Skeletal muscle satellite cell (primary cell): ENCODE measurements around the gene METTL25B.

ENCODE experiments used
- H3K27me3 ChIP-seq: 2 replicates; pipeline ENCODE4 v1.7.0; 2013; ENCODE audit warnings: low read length; ENCODE audit not compliant: control insufficient read depth, insufficient read depth
- H3K36me3 ChIP-seq: 2 replicates; pipeline ENCODE4 v1.7.0; 2013; ENCODE audit warnings: mild to moderate bottlenecking, control low read depth, low read length; ENCODE audit not compliant: insufficient read depth
- H3K4me1 ChIP-seq: 2 replicates; pipeline ENCODE4 v1.7.0; 2013; ENCODE audit warnings: low read length; ENCODE audit not compliant: control insufficient read depth, insufficient read depth
- H3K4me2 ChIP-seq: 2 replicates; pipeline ENCODE4 v1.7.0; 2013; ENCODE audit warnings: mild to moderate bottlenecking, low read length
- H3K4me3 ChIP-seq: 2 replicates; pipeline ENCODE4 v1.7.0; 2013; ENCODE audit warnings: low read length
- H3K9ac ChIP-seq: 2 replicates; pipeline ENCODE4 v1.7.0; 2013; ENCODE audit warnings: mild to moderate bottlenecking, low read depth, low read length, moderate library complexity
- H3K9me3 ChIP-seq: replicated peaks from 2 replicates; pipeline ENCODE4 v1.7.0; 2013; ENCODE audit warnings: mild to moderate bottlenecking, control low read depth, low read length

Gene METTL25B

GRCh38 chr1:156692441-156692924, 35.8 kb upstream of the METTL25B start:
- peaks cover 14% of the 10 kb centered on the region for H3K27me3 ChIP-seq
- H3K9me3 ChIP-seq, result no peaks in the 10 kb centered on the region
- no peak overlapping the region for H3K4me2 ChIP-seq
- H3K4me1 ChIP-seq, result peaks cover 27% of the 10 kb centered on the region
- no peak overlapping the region for H3K9ac ChIP-seq
- no peak overlapping the region for H3K4me3 ChIP-seq
- H3K36me3 ChIP-seq, result no peaks in the 10 kb centered on the region

GRCh38 chr1:156692925-156693847, 35.1 kb upstream of the METTL25B start:
- H3K4me2 ChIP-seq, result no peak overlapping the region
- no peaks in the 10 kb centered on the region for H3K36me3 ChIP-seq
- H3K4me1 ChIP-seq, result peaks cover 27% of the 10 kb centered on the region
- no peaks in the 10 kb centered on the region for H3K9me3 ChIP-seq
- peaks cover 19% of the 10 kb centered on the region for H3K27me3 ChIP-seq
- H3K9ac ChIP-seq, result no peak overlapping the region
- H3K4me3 ChIP-seq, result no peak overlapping the region

GRCh38 chr1:156693848-156694689, 34.2 kb upstream of the METTL25B start:
- no peaks in the 10 kb centered on the region for H3K9me3 ChIP-seq
- no peak overlapping the region for H3K4me2 ChIP-seq
- H3K36me3 ChIP-seq, result no peaks in the 10 kb centered on the region
- peaks cover 19% of the 10 kb centered on the region for H3K27me3 ChIP-seq
- H3K4me1 ChIP-seq, result peaks cover 27% of the 10 kb centered on the region
- no peak overlapping the region for H3K9ac ChIP-seq
- no peak overlapping the region for H3K4me3 ChIP-seq

- no peak overlapping the region for H3K9ac ChIP-seq
- no peaks in the 10 kb centered on the region for H3K36me3 ChIP-seq
- no peak overlapping the region for H3K4me3 ChIP-seq
- H3K4me1 ChIP-seq, result peaks cover 21% of the 10 kb centered on the region
- H3K9me3 ChIP-seq, result no peaks in the 10 kb centered on the region
- peaks cover 19% of the 10 kb centered on the region for H3K27me3 ChIP-seq
- H3K4me2 ChIP-seq, result no peak overlapping the region
These were observed 33.6 kb upstream of the METTL25B start for GRCh38 chr1:156694690-156694962.

GRCh38 chr1:156696755-156697154, 31.5 kb upstream of the METTL25B start:
- Histone ChIP-seq H3K27me3 (peaks cover 23% of the 10 kb centered on the region), H3K4me2 (no peak overlapping the region), H3K4me3 (no peak overlapping the region), H3K9me3 (no peaks in the 10 kb centered on the region), H3K36me3 (no peaks in the 10 kb centered on the region), H3K4me1 (peaks cover 10% of the 10 kb centered on the region), H3K9ac (no peak overlapping the region)

- H3K4me2 ChIP-seq, result no peak overlapping the region
- no peak overlapping the region for H3K9ac ChIP-seq
- H3K4me3 ChIP-seq, result no peak overlapping the region
- peaks cover 3% of the 10 kb centered on the region for H3K4me1 ChIP-seq
- peaks cover 24% of the 10 kb centered on the region for H3K27me3 ChIP-seq
- no peaks in the 10 kb centered on the region for H3K9me3 ChIP-seq
- no peaks in the 10 kb centered on the region for H3K36me3 ChIP-seq
These were observed 30.8 kb upstream of the METTL25B start for GRCh38 chr1:156697481-156697880.

- Histone ChIP-seq H3K4me3 (no peak overlapping the region), H3K4me2 (no peak overlapping the region), H3K27me3 (peaks cover 35% of the 10 kb centered on the region), H3K9me3 (no peaks in the 10 kb centered on the region), H3K36me3 (no peaks in the 10 kb centered on the region), H3K4me1 (no peaks in the 10 kb centered on the region), H3K9ac (no peak overlapping the region)
These were observed 29.3 kb upstream of the METTL25B start for GRCh38 chr1:156698995-156699394.

- Histone ChIP-seq H3K9me3 (no peaks in the 10 kb centered on the region), H3K4me1 (peaks cover 18% of the 10 kb centered on the region), H3K36me3 (no peaks in the 10 kb centered on the region), H3K9ac (no peak overlapping the region), H3K4me3 (no peak overlapping the region), H3K27me3 (peaks cover 53% of the 10 kb centered on the region), H3K4me2 (no peak overlapping the region)
These were observed 27.3 kb upstream of the METTL25B start for GRCh38 chr1:156700736-156701531.

- no peaks in the 10 kb centered on the region for H3K36me3 ChIP-seq
- no peak overlapping the region for H3K9ac ChIP-seq
- H3K9me3 ChIP-seq, result no peaks in the 10 kb centered on the region
- peaks cover 47% of the 10 kb centered on the region for H3K27me3 ChIP-seq
- H3K4me3 ChIP-seq, result no peak overlapping the region
- no peak overlapping the region for H3K4me2 ChIP-seq
- H3K4me1 ChIP-seq, result peaks cover 30% of the 10 kb centered on the region
These were observed 24.9 kb upstream of the METTL25B start for GRCh38 chr1:156703336-156703735.

- Histone ChIP-seq H3K4me3 (no peak overlapping the region), H3K36me3 (no peaks in the 10 kb centered on the region), H3K4me1 (peaks cover 30% of the 10 kb centered on the region), H3K9me3 (no peaks in the 10 kb centered on the region), H3K4me2 (no peak overlapping the region), H3K9ac (no peak overlapping the region), H3K27me3 (peaks cover 47% of the 10 kb centered on the region)
These were observed 24.5 kb upstream of the METTL25B start for GRCh38 chr1:156703741-156704140.

GRCh38 chr1:156704166-156704711, 24.0 kb upstream of the METTL25B start:
- no peaks in the 10 kb centered on the region for H3K9me3 ChIP-seq
- H3K4me2 ChIP-seq, result peak overlapping the region; percentile 91
- no peak overlapping the region for H3K4me3 ChIP-seq
- H3K4me1 ChIP-seq, result peaks cover 32% of the 10 kb centered on the region
- no peaks in the 10 kb centered on the region for H3K36me3 ChIP-seq
- peaks cover 47% of the 10 kb centered on the region for H3K27me3 ChIP-seq
- H3K9ac ChIP-seq, result no peak overlapping the region
